Hepatocyte (in vitro differentiated cells): ENCODE measurements around the gene KCNH3. TPM values are rescaled to one million over a fixed set of nuclear protein-coding genes. Genes with fewer than 3 reads are reported as not detected.

ENCODE experiments used
- DNase-seq: peaks from one replicate; pipeline ENCODE4 v3.0.0-alpha.2; 2016; ENCODE audit warnings: low spot score
- H2AFZ ChIP-seq: fragments of 200-600 bp; sonication (generic); 2 replicates; pipeline ENCODE4 v1.6.0; 2016; ENCODE audit warnings: antibody characterized with exemption, mild to moderate bottlenecking
- H3K27ac ChIP-seq: fragments of 200-600 bp; sonication (generic); 2 replicates; pipeline ENCODE4 v1.5.1; 2016; ENCODE audit warnings: mild to moderate bottlenecking
- H3K27me3 ChIP-seq: fragments of 200-600 bp; sonication (generic); 2 replicates; pipeline ENCODE4 v1.6.1; 2016
- H3K36me3 ChIP-seq: fragments of 200-600 bp; sonication (generic); replicated peaks from 2 replicates; pipeline ENCODE4 v1.5.1; 2016; ENCODE audit warnings: low read depth; ENCODE audit not compliant: insufficient read depth
- H3K4me1 ChIP-seq: fragments of 200-600 bp; sonication (generic); 2 replicates; pipeline ENCODE4 v1.5.1; 2016; ENCODE audit warnings: mild to moderate bottlenecking, moderate library complexity; ENCODE audit not compliant: insufficient read depth
- H3K4me2 ChIP-seq: fragments of 200-600 bp; sonication (generic); 2 replicates; pipeline ENCODE4 v1.6.0; 2016
- H3K4me3 ChIP-seq: fragments of 200-600 bp; sonication (generic); 2 replicates; pipeline ENCODE4 v1.5.1; 2016; ENCODE audit warnings: mild to moderate bottlenecking
- H3K79me2 ChIP-seq: fragments of 200-600 bp; sonication (generic); 2 replicates; pipeline ENCODE4 v1.6.0; 2017; ENCODE audit warnings: mild to moderate bottlenecking
- H3K9me2 ChIP-seq: fragments of 200-600 bp; sonication (generic); replicated peaks from 2 replicates; pipeline ENCODE4 v1.6.0; 2017; ENCODE audit warnings: mild to moderate bottlenecking; ENCODE audit not compliant: insufficient read depth
- H3K9me3 ChIP-seq: fragments of 200-600 bp; sonication (generic); 2 replicates; pipeline ENCODE4 v1.5.1; 2016; ENCODE audit warnings: low read depth, mild to moderate bottlenecking
- H4K20me1 ChIP-seq: fragments of 200-600 bp; sonication (generic); 2 replicates; pipeline ENCODE4 v1.6.0; 2016; ENCODE audit warnings: mild to moderate bottlenecking; ENCODE audit not compliant: insufficient read depth, poor library complexity, severe bottlenecking
- CTCF ChIP-seq: fragments of 200-600 bp; sonication (generic); IDR thresholded peaks from 2 replicates; pipeline ENCODE4 v1.5.1; 2016; ENCODE audit warnings: antibody characterized with exemption, mild to moderate bottlenecking; ENCODE audit not compliant: poor library complexity
- EZH2 ChIP-seq: fragments of 200-600 bp; sonication (generic); IDR thresholded peaks from 2 replicates; pipeline ENCODE4 v1.6.1; 2016; ENCODE audit warnings: antibody characterized with exemption, mild to moderate bottlenecking, borderline replicate concordance
- EZH2phosphoT487 ChIP-seq: fragments of 200-600 bp; sonication (generic); IDR thresholded peaks from one replicate; pipeline ENCODE4 v1.6.1; 2018; ENCODE audit warnings: antibody characterized with exemption, mild to moderate bottlenecking, low read depth, moderate library complexity; ENCODE audit not compliant: unreplicated experiment, severe bottlenecking
- WGBS: methylation state at CpG from one replicate; pipeline ENCODE4 v1.1.6; 2016; ENCODE audit warnings: low lambda C conversion rate; ENCODE audit errors: missing lambda C conversion rate; 5-methylcytosine and 5-hydroxymethylcytosine counted together
- polyA plus RNA-seq: library from polyadenylated mRNA; unstranded; fragments of >200 nt; fragmentation: Nextera tagmentation; extraction: Ambion mirVana; gene quantifications from 2 replicates; pipeline ENCODE4 v1.2.1, GENCODE V29; 2016
- total RNA-seq: library from RNA; depleted of rRNA; stranded (reverse); fragments of >200 nt; gene quantifications from 2 replicates; pipeline ENCODE4 v1.2.3, GENCODE V29; 2014

Gene KCNH3
- total and polyA plus RNA-seq, 2 experiments from 2014 or later = 0.30 to 1.1 TPM

GRCh38 chr12:49542592-49543160 is 3.8 kb downstream of the KCNH3 start:
- TF ChIP-seq EZH2phosphoT487 (no peak), CTCF (no peak), EZH2 (no peak)
- peaks cover 68% of the 10 kb centered on the region for H3K27me3 ChIP-seq
- 95% methylated on average over 15 of the region's 15 CpGs for WGBS

GRCh38 chr12:49543221-49543913 is 4.5 kb downstream of the KCNH3 start:
- H4K20me1 ChIP-seq = no peaks in the 10 kb centered on the region
- DNase-seq = no peak
- TF ChIP-seq EZH2 = no peak
- no peak for TF ChIP-seq CTCF
- TF ChIP-seq EZH2phosphoT487 = no peak
- H3K27ac ChIP-seq = no peak overlapping the region
- H3K9me2 ChIP-seq = no peaks in the 10 kb centered on the region
- WGBS = 76% methylated on average over 20 of the region's 20 CpGs
- H3K9me3 ChIP-seq = no peaks in the 10 kb centered on the region
- H3K27me3 ChIP-seq = peaks cover 66% of the 10 kb centered on the region
- no peak overlapping the region for H3K4me2 ChIP-seq
- no peak overlapping the region for H3K4me3 ChIP-seq
- H3K36me3 ChIP-seq = no peaks in the 10 kb centered on the region
- peaks cover 5% of the 10 kb centered on the region for H3K4me1 ChIP-seq
- H2AFZ ChIP-seq = no peak overlapping the region
- no peaks in the 10 kb centered on the region for H3K79me2 ChIP-seq

More at GRCh38 chr12:49542592-49543160, 3.8 kb downstream of the KCNH3 start:
- no peak overlapping the region for H3K4me3 ChIP-seq
- H3K27ac ChIP-seq = no peak overlapping the region
- H3K36me3 ChIP-seq = no peaks in the 10 kb centered on the region
- no peaks in the 10 kb centered on the region for H3K79me2 ChIP-seq
- no peak overlapping the region for H2AFZ ChIP-seq
- H3K4me1 ChIP-seq = peaks cover 10% of the 10 kb centered on the region
- no peaks in the 10 kb centered on the region for H3K9me3 ChIP-seq
- H4K20me1 ChIP-seq = no peaks in the 10 kb centered on the region
- no peak for DNase-seq
- no peaks in the 10 kb centered on the region for H3K9me2 ChIP-seq
- H3K4me2 ChIP-seq = no peak overlapping the region

DNA sequence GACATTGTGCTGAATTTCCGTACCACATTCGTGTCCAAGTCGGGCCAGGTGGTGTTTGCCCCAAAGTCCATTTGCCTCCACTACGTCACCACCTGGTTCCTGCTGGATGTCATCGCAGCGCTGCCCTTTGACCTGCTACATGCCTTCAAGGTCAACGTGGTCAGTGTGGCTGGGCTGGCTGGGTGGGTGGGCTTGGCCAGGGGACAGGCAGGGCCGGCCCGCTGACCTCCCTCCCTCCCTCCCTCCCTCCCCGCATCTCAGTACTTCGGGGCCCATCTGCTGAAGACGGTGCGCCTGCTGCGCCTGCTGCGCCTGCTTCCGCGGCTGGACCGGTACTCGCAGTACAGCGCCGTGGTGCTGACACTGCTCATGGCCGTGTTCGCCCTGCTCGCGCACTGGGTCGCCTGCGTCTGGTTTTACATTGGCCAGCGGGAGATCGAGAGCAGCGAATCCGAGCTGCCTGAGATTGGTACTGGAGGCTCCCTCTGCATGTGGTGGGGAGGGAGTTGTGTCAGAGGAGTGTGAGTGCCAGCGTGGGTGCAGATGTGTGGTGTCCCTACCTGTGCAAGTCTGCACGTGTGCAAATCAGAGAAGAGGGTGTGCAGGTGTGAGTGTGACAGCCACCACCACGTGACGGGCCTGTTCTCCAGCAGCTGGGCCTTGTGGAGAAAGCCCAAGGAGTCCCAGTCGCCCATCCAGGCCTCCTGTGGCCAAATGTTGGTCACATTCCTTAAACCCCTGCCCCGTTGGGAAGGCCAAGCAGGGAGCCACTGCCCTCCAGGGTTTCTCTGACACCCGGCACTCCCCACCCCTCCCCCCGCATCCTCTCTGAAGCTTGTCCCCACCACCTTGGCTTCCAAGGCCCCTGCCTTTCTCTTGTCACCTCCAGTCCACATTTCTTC is 5.3 kb downstream of the KCNH3 start:
- Histone ChIP-seq H3K9me2 (no peaks in the 10 kb centered on the region), H3K27ac (no peak overlapping the region), H2AFZ (no peak overlapping the region), H3K4me3 (no peak overlapping the region), H3K36me3 (no peaks in the 10 kb centered on the region), H3K4me2 (no peak overlapping the region), H4K20me1 (no peaks in the 10 kb centered on the region), H3K9me3 (no peaks in the 10 kb centered on the region), H3K4me1 (peaks cover 4% of the 10 kb centered on the region), H3K79me2 (no peaks in the 10 kb centered on the region), H3K27me3 (peaks cover 69% of the 10 kb centered on the region)
- DNase-seq = no peak
- 19% methylated on average over 23 of the region's 39 CpGs for WGBS
- TF ChIP-seq EZH2 (no peak), EZH2phosphoT487 (no peak), CTCF (no peak)
